HEK293T (cell line): ENCODE results near the gene ALDOC.

Experiments used
- BHLHE40 ChIP-seq: fragments of 450-650 bp; IDR thresholded peaks from 2 replicates; pipeline ENCODE4 v1.6.1; 2016; ENCODE audit warnings: mild to moderate bottlenecking, moderate library complexity, borderline replicate concordance
- ELF4 ChIP-seq: fragments of 450-650 bp; IDR thresholded peaks from 2 replicates; pipeline ENCODE4 v1.6.1; 2017; ENCODE audit warnings: antibody characterized with exemption
- LEF1 ChIP-seq: fragments of 450-650 bp; IDR thresholded peaks from 2 replicates; pipeline ENCODE4 v1.6.1; 2017; ENCODE audit warnings: mild to moderate bottlenecking, borderline replicate concordance
- NFRKB ChIP-seq: fragments of 450-650 bp; IDR thresholded peaks from 2 replicates; pipeline ENCODE4 v1.6.1; 2016; ENCODE audit warnings: mild to moderate bottlenecking, moderate library complexity
- PKNOX1 ChIP-seq: fragments of 450-650 bp; IDR thresholded peaks from 2 replicates; pipeline ENCODE4 v1.6.1; 2016
- SUZ12 ChIP-seq: fragments of 450-650 bp; IDR thresholded peaks from 2 replicates; pipeline ENCODE4 v1.6.1; 2016; ENCODE audit warnings: mild to moderate bottlenecking

GRCh38 chr17:28569446-28569845 is 7.2 kb downstream of the ALDOC start:
- TF ChIP-seq LEF1 (no peak), BHLHE40 (no peak), PKNOX1 (no peak), ELF4 (no peak), SUZ12 (no peak), NFRKB (no peak)
